Loucy (cell line): Measurements from ENCODE around the gene INO80C.

Experiments used
- H2AFZ ChIP-seq: fragments of 200-600 bp; sonication (generic); 2 replicates; pipeline ENCODE4 v1.6.0; 2016; ENCODE audit warnings: antibody characterized with exemption, mild to moderate bottlenecking, low read length, moderate library complexity
- H3F3A ChIP-seq: fragments of 200-600 bp; 2 replicates; pipeline ENCODE4 v1.6.0; 2016; ENCODE audit warnings: antibody characterized with exemption, low read depth, mild to moderate bottlenecking
- H3K27me3 ChIP-seq: fragments of 200-600 bp; sonication (generic); 2 replicates; pipeline ENCODE4 v1.6.1; 2014; ENCODE audit warnings: low read length, mild to moderate bottlenecking; ENCODE audit not compliant: insufficient read depth, poor library complexity, severe bottlenecking
- H3K36me3 ChIP-seq: fragments of 200-600 bp; sonication (generic); 2 replicates; pipeline ENCODE4 v1.6.1; 2016; ENCODE audit warnings: low read length; ENCODE audit not compliant: insufficient read depth
- H3K4me1 ChIP-seq: fragments of 200-600 bp; sonication (generic); 2 replicates; pipeline ENCODE4 v1.5.1; 2014; ENCODE audit warnings: low read length, mild to moderate bottlenecking; ENCODE audit not compliant: insufficient read depth, poor library complexity, severe bottlenecking
- H3K4me2 ChIP-seq: fragments of 200-600 bp; sonication (generic); 2 replicates; pipeline ENCODE4 v1.6.0; 2014; ENCODE audit warnings: antibody characterized with exemption, low read length, low read depth, mild to moderate bottlenecking; ENCODE audit not compliant: poor library complexity, severe bottlenecking
- H3K4me3 ChIP-seq: fragments of 200-600 bp; sonication (generic); 2 replicates; pipeline ENCODE4 v1.5.1; 2014; ENCODE audit warnings: low read length, mild to moderate bottlenecking, mixed read lengths; ENCODE audit not compliant: poor library complexity, severe bottlenecking
- H3K79me2 ChIP-seq: fragments of 200-600 bp; sonication (generic); 2 replicates; pipeline ENCODE4 v1.6.1; 2014; ENCODE audit warnings: low read length; ENCODE audit not compliant: insufficient read depth
- H3K9ac ChIP-seq: fragments of 200-600 bp; sonication (generic); 2 replicates; pipeline ENCODE4 v1.6.0; 2014; ENCODE audit warnings: mild to moderate bottlenecking, low read depth, low read length, moderate library complexity; ENCODE audit not compliant: poor library complexity, severe bottlenecking
- H3K9me2 ChIP-seq: fragments of 200-600 bp; sonication (generic); replicated peaks from 2 replicates; pipeline ENCODE4 v1.6.1; 2016; ENCODE audit warnings: low read depth, low read length, mixed read lengths
- H3K9me3 ChIP-seq: fragments of 200-600 bp; sonication (generic); 2 replicates; pipeline ENCODE4 v1.6.1; 2014; ENCODE audit warnings: mild to moderate bottlenecking, antibody characterized with exemption, low read length, low read depth; ENCODE audit not compliant: insufficient read depth
- H4K20me1 ChIP-seq: fragments of 200-600 bp; sonication (generic); 2 replicates; pipeline ENCODE4 v1.6.0; 2014; ENCODE audit warnings: antibody characterized with exemption, low read length, mild to moderate bottlenecking; ENCODE audit not compliant: insufficient read depth, poor library complexity, severe bottlenecking
- EZH2phosphoT487 ChIP-seq: fragments of 200-600 bp; IDR thresholded peaks from 2 replicates; pipeline ENCODE4 v1.6.1; 2018; ENCODE audit warnings: antibody characterized with exemption, mild to moderate bottlenecking, moderate library complexity, borderline replicate concordance
- TF ChIP-seq, protein P1 (sequence below): fragments of 200-600 bp; sonication (generic); conservative IDR thresholded peaks from 2 replicates; pipeline ENCODE4 v1.5.1; 2014; ENCODE audit warnings: mild to moderate bottlenecking, antibody characterized with exemption, low read length

The INO80C gene

DNA sequence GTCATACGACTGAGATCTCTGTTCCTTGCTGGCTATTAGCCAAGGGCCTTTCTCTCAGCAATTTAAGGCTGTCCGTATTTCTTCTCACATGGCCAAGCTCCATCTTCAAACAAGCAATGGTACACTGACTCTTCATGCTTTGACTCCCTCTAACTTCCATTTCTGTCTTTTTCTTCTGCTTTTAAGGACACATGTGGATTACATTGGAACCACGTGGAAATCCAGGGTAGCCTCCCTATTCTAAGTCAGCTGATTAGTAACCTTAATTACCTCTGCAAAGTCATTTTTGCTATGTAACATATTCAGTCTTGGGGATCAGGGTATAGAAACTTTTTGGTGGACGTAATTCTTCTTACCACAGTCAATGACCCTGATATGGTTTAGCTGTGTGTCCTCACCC lies 79.2 kb downstream of the INO80C start:
- H2AFZ ChIP-seq, result no peak overlapping the region
- no peak overlapping the region for H3K9ac ChIP-seq
- no peaks in the 10 kb centered on the region for H3K36me3 ChIP-seq
- no peaks in the 10 kb centered on the region for H3K27me3 ChIP-seq
- no peak overlapping the region for H3K4me3 ChIP-seq
- H3F3A ChIP-seq, result no peaks in the 10 kb centered on the region
- TF ChIP-seq, protein P1, sequence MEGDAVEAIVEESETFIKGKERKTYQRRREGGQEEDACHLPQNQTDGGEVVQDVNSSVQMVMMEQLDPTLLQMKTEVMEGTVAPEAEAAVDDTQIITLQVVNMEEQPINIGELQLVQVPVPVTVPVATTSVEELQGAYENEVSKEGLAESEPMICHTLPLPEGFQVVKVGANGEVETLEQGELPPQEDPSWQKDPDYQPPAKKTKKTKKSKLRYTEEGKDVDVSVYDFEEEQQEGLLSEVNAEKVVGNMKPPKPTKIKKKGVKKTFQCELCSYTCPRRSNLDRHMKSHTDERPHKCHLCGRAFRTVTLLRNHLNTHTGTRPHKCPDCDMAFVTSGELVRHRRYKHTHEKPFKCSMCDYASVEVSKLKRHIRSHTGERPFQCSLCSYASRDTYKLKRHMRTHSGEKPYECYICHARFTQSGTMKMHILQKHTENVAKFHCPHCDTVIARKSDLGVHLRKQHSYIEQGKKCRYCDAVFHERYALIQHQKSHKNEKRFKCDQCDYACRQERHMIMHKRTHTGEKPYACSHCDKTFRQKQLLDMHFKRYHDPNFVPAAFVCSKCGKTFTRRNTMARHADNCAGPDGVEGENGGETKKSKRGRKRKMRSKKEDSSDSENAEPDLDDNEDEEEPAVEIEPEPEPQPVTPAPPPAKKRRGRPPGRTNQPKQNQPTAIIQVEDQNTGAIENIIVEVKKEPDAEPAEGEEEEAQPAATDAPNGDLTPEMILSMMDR, result no peak
- TF ChIP-seq EZH2phosphoT487, result no peak
- no peaks in the 10 kb centered on the region for H3K9me2 ChIP-seq
- no peak overlapping the region for H3K4me2 ChIP-seq
- H3K79me2 ChIP-seq, result no peaks in the 10 kb centered on the region
- no peaks in the 10 kb centered on the region for H3K4me1 ChIP-seq
- H4K20me1 ChIP-seq, result no peaks in the 10 kb centered on the region
- no peaks in the 10 kb centered on the region; the same call in 1 of the 2 replicates for H3K9me3 ChIP-seq
